ENCODE data around the gene RUFY2.
"Not testable (repeated sequence)": the region's sequence is repeated elsewhere in the genome, so short reads cannot be mapped to it uniquely, and the experiment has no call there.

The RUFY2 gene

GRCh38 chr10:68406815-68407548 lies at the start of gene RUFY2:
RUFY2 (minus strand) TSS chr10:68407277; CDS start chr10:68407189, 88 bp downstream.
- DNase-seq (ENCODE audit: low spot score), result peak; percentile 82

GRCh38 chr10:68449698-68450097 lies 42.6 kb upstream of the RUFY2 start:
- DNase-seq (ENCODE audit: low spot score), result not testable (repeated sequence)

GRCh38 chr10:68446179-68446578 lies 39.1 kb upstream of the RUFY2 start:
- DNase-seq (ENCODE audit: low spot score), result no peak

- DNase-seq (ENCODE audit: low spot score), result no peak
These were observed 35.9 kb upstream of the RUFY2 start for GRCh38 chr10:68442971-68443370.

- no peak for DNase-seq (ENCODE audit: low spot score)
These were observed 33.8 kb upstream of the RUFY2 start for GRCh38 chr10:68440898-68441297.

GRCh38 chr10:68435803-68436202 lies 28.7 kb upstream of the RUFY2 start:
- DNase-seq (ENCODE audit: low spot score), result no peak

- no peak for DNase-seq (ENCODE audit: low spot score)
These were observed 27.6 kb upstream of the RUFY2 start for GRCh38 chr10:68434657-68435056.

- DNase-seq (ENCODE audit: low spot score), result no peak
These were observed 21.5 kb upstream of the RUFY2 start for GRCh38 chr10:68428396-68429104.

GRCh38 chr10:68424454-68425014 lies 17.5 kb upstream of the RUFY2 start:
- DNase-seq (ENCODE audit: low spot score), result no peak

- no peak for DNase-seq (ENCODE audit: low spot score)
These were observed 16.4 kb upstream of the RUFY2 start for GRCh38 chr10:68423522-68423921.

- DNase-seq (ENCODE audit: low spot score), result no peak
These were observed 12.3 kb upstream of the RUFY2 start for GRCh38 chr10:68419376-68419775.

- no peak for DNase-seq (ENCODE audit: low spot score)
These were observed 1.9 kb upstream of the RUFY2 start for GRCh38 chr10:68408898-68409518.

- peak; percentile 81 for DNase-seq (ENCODE audit: low spot score)
These were observed 814 bp downstream of the RUFY2 start for GRCh38 chr10:68406111-68406814.

GRCh38 chr10:68403701-68404100 lies 3.4 kb downstream of the RUFY2 start:
- no peak for DNase-seq (ENCODE audit: low spot score)

- peak; percentile 42 for DNase-seq (ENCODE audit: low spot score)
These were observed 4.8 kb downstream of the RUFY2 start for GRCh38 chr10:68402276-68402675.

GRCh38 chr10:68397005-68397404 lies 10.1 kb downstream of the RUFY2 start:
- DNase-seq (ENCODE audit: low spot score), result no peak

GRCh38 chr10:68385740-68386139 lies 21.3 kb downstream of the RUFY2 start:
- DNase-seq (ENCODE audit: low spot score), result no peak

- DNase-seq (ENCODE audit: low spot score), result no peak
These were observed 35.5 kb downstream of the RUFY2 start for GRCh38 chr10:68371604-68372003.

- DNase-seq (ENCODE audit: low spot score), result no peak
These were observed 40.0 kb downstream of the RUFY2 start for GRCh38 chr10:68367121-68367520.

GRCh38 chr10:68366600-68366999 lies 40.5 kb downstream of the RUFY2 start:
- DNase-seq (ENCODE audit: low spot score), result no peak

- DNase-seq (ENCODE audit: low spot score), result no peak
These were observed 41.5 kb downstream of the RUFY2 start for GRCh38 chr10:68365611-68366010.

Measured in hepatic stellate cell (primary cell).